IMR-90 (cell line): ENCODE measurements around the gene MYO1H. TPM values are rescaled to one million over a fixed set of nuclear protein-coding genes. Genes with fewer than 3 reads are reported as not detected.
A peak's percentile ranks its signal among the peaks of the same experiment; 100 is the strongest.

Experiments used
- ATAC-seq: fragments of 200-7000 bp; cut with Tn5 transposase; 2 replicates; pipeline ENCODE4 v1.9.1; 2020; ENCODE audit warnings: low read depth, mild to moderate bottlenecking, moderate library complexity
- BruUV-seq: library from RNA; stranded (reverse); fragments of 400-500 nt; replicated peaks from 2 replicates; lab custom pipeline; 2021; lab: Mats Ljungman, UMichigan
- CTCF ChIA-PET: fragments of 300-600 bp; formaldehyde crosslinking; extraction: SDS; loops from one replicate; lab custom pipeline; 2021; ENCODE audit warnings: antibody characterized with exemption; lab: Yijun Ruan, JAX
- POLR2A ChIA-PET: fragments of 300-600 bp; sonication (Branson Sonifier 250); formaldehyde crosslinking; loops from one replicate; lab custom pipeline; 2022; ENCODE audit warnings: antibody characterized with exemption; ENCODE audit not compliant: unreplicated experiment; lab: Charles Lee
- DNase-seq: peaks from one replicate; pipeline ENCODE4 v3.0.0; 2013
- H2AFZ ChIP-seq: replicated peaks from 2 replicates; pipeline ENCODE3; 2013; ENCODE audit warnings: low read length, mild to moderate bottlenecking; ENCODE audit not compliant: poor library complexity
- H2AK5ac ChIP-seq: 2 replicates; pipeline ENCODE4 v1.6.1; 2013; ENCODE audit warnings: low read depth, low read length, inconsistent platforms
- H2AK9ac ChIP-seq: replicated peaks from 2 replicates; pipeline ENCODE3; 2013; ENCODE audit warnings: mild to moderate bottlenecking, low read depth, low read length, moderate library complexity; ENCODE audit not compliant: poor library complexity
- H2BK120ac ChIP-seq: 2 replicates; pipeline ENCODE4 v1.6.1; 2013; ENCODE audit warnings: low read depth, low read length, inconsistent platforms
- H2BK15ac ChIP-seq: 3 replicates; pipeline ENCODE4 v1.6.1; 2013; ENCODE audit warnings: low read depth, low read length, inconsistent platforms
- H2BK20ac ChIP-seq: 2 replicates; pipeline ENCODE4 v1.6.1; 2013; ENCODE audit warnings: low read depth, mild to moderate bottlenecking, inconsistent platforms, low read length, moderate library complexity
- H2BK5ac ChIP-seq: 2 replicates; pipeline ENCODE4 v1.6.1; 2013; ENCODE audit warnings: mild to moderate bottlenecking, low read depth, low read length, inconsistent platforms; ENCODE audit not compliant: poor library complexity, severe bottlenecking
- H3K14ac ChIP-seq: replicated peaks from 2 replicates; pipeline ENCODE4 v1.6.1; 2013; ENCODE audit warnings: low read depth, low read length, inconsistent platforms
- H3K18ac ChIP-seq: 2 replicates; pipeline ENCODE4 v1.6.1; 2013; ENCODE audit warnings: low read depth, low read length, control low read depth
- H3K23ac ChIP-seq: 2 replicates; pipeline ENCODE4 v1.6.1; 2013; ENCODE audit warnings: low read depth, low read length, inconsistent platforms
- H3K27ac ChIP-seq: 2 replicates; pipeline ENCODE4 v1.5.1; 2013; ENCODE audit warnings: mild to moderate bottlenecking, control low read depth, low read length; ENCODE audit not compliant: insufficient read depth
- H3K27me3 ChIP-seq: 2 replicates; pipeline ENCODE4 v1.6.1; 2013; ENCODE audit warnings: low read length; ENCODE audit not compliant: control insufficient read depth, insufficient read depth
- H3K36me3 ChIP-seq: 2 replicates; pipeline ENCODE4 v1.6.1; 2013; ENCODE audit warnings: low read length, mixed read lengths; ENCODE audit not compliant: control insufficient read depth, insufficient read depth
- H3K4ac ChIP-seq: 2 replicates; pipeline ENCODE4 v1.6.1; 2013; ENCODE audit warnings: low read depth, low read length, inconsistent platforms
- H3K4me1 ChIP-seq: 2 replicates; pipeline ENCODE4 v1.6.1; 2013; ENCODE audit warnings: low read length, mixed read lengths; ENCODE audit not compliant: control insufficient read depth, insufficient read depth
- H3K4me2 ChIP-seq: 2 replicates; pipeline ENCODE4 v1.6.1; 2013; ENCODE audit warnings: low read depth, mild to moderate bottlenecking, control low read depth, low read length, moderate library complexity
- H3K4me3 ChIP-seq: 2 replicates; pipeline ENCODE4 v1.5.1; 2013; ENCODE audit warnings: low read depth, mild to moderate bottlenecking, control low read depth, low read length, moderate library complexity; ENCODE audit not compliant: insufficient read depth
- H3K56ac ChIP-seq: 2 replicates; pipeline ENCODE4 v1.6.1; 2013; ENCODE audit warnings: low read length, inconsistent platforms; ENCODE audit not compliant: insufficient read depth; ENCODE audit errors: extremely low read depth
- H3K79me1 ChIP-seq, 2 experiments: 2 replicates each; pipeline ENCODE4 v1.6.1; 2013; ENCODE audit warnings: low read length in 2 of 2, inconsistent platforms in 1 of 2, low read depth in 1 of 2
- H3K9ac ChIP-seq: 2 replicates; pipeline ENCODE4 v1.6.1; 2013; ENCODE audit warnings: low read depth, low read length, control low read depth
- H3K9me1 ChIP-seq: 2 replicates; pipeline ENCODE4 v1.6.1; 2013; ENCODE audit warnings: low read length, inconsistent platforms; ENCODE audit not compliant: insufficient read depth
- H3K9me3 ChIP-seq: 2 replicates; pipeline ENCODE4 v1.6.1; 2013; ENCODE audit warnings: low read length; ENCODE audit not compliant: control insufficient read depth, insufficient read depth
- H4K20me1 ChIP-seq: 2 replicates; pipeline ENCODE4 v1.6.1; 2013; ENCODE audit warnings: low read length, inconsistent platforms; ENCODE audit not compliant: insufficient read depth
- H4K5ac ChIP-seq: 2 replicates; pipeline ENCODE4 v1.6.1; 2013; ENCODE audit warnings: mild to moderate bottlenecking, low read depth, low read length, control low read depth
- H4K8ac ChIP-seq, 2 experiments: 2 replicates each; pipeline ENCODE4 v1.6.1; 2013; ENCODE audit warnings: low read depth in 2 of 2, low read length in 2 of 2, control low read depth in 1 of 2, inconsistent platforms in 1 of 2
- H4K91ac ChIP-seq: 2 replicates; pipeline ENCODE4 v1.6.1; 2013; ENCODE audit warnings: low read depth, low read length, inconsistent platforms; ENCODE audit not compliant: insufficient read depth
- CEBPB ChIP-seq: IDR thresholded peaks from 2 replicates; pipeline ENCODE4 v1.6.1; 2012; ENCODE audit warnings: low read depth, low read length, improper control_type of control experiment
- MAZ ChIP-seq: IDR thresholded peaks from 2 replicates; pipeline ENCODE4 v1.6.1; 2012; ENCODE audit warnings: low read depth, mild to moderate bottlenecking, low read length, improper control_type of control experiment, moderate library complexity, borderline replicate concordance
- POLR2A ChIP-seq: IDR thresholded peaks from 2 replicates; pipeline ENCODE4 v1.6.1; 2012; ENCODE audit warnings: mild to moderate bottlenecking, low read depth, low read length
- WGBS, 2 experiments: methylation state at CpG; one replicate each; pipeline versions ENCODE4 v1.1.5 to v1.1.7; 2013; ENCODE audit warnings: missing lambda C conversion rate in 2 of 2; ENCODE audit not compliant: insufficient read length in 1 of 2; ENCODE audit errors: extremely low coverage in 2 of 2; 5-methylcytosine and 5-hydroxymethylcytosine counted together
- dilution Hi-C: fragments of 300-500 bp; cut with HindIII; formaldehyde crosslinking; loops from one replicate; pipeline ENCODE4 v1.14.3; 2018; ENCODE audit warnings: low sequenced_read_pairs; ENCODE audit not compliant: unreplicated experiment
- in situ Hi-C: fragments of 300-500 bp; cut with MboI; formaldehyde crosslinking; loops from 3 replicates; pipeline ENCODE4 v1.14.3; 2019; ENCODE audit warnings: low sequenced_read_pairs, inconsistent platforms, mixed read lengths
- intact Hi-C: fragments of 100-400 bp; cut with micrococcal nuclease; formaldehyde crosslinking; loops from 2 replicates; pipeline ENCODE4 v1.10.0; 2022
- polyA plus RNA-seq, 3 experiments: library from polyadenylated mRNA; depleted of rRNA; stranded (reverse); fragments of >200 nt; gene quantifications; 2 replicates each; pipeline ENCODE4 v1.2.3, GENCODE V29; 2012; ENCODE audit warnings: low replicate concordance in 1 of 3
- total RNA-seq: library from RNA; depleted of rRNA; stranded (reverse); fragments of >200 nt; gene quantifications from 2 replicates; pipeline ENCODE4 v1.2.3, GENCODE V29; 2012

Gene MYO1H
- total and polyA plus RNA-seq, 2 of the 4 experiments (the other 2 are of a cell fraction) = not detected

DNA sequence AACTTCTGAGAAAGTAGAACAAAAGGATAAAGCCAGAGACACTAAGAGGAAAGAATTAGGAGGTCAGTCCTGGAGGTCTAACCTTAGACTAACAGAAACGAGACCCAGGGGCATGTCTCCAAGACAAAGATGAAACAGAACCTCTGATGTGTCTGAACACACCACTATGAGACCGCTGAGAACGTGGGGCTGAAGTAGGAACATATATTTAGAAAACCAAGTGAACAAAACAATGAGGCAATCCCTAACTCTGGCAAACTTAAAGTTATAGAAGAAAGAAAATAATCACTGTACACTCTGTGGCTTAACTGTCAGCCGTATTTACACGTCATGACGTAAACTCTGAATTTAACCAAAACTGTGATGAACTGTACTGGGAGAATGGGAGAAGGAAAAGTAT, 111.5 kb downstream of the MYO1H start:
- intact Hi-C loops = no loop called here
- peak overlapping the region; percentile 97 for H3K23ac ChIP-seq
- no TSS peak for BruUV-seq
- H3K14ac ChIP-seq = peak overlapping the region; percentile 95
- H4K5ac ChIP-seq = peak overlapping the region; percentile 75
- peak overlapping the region; percentile 11 for H2BK20ac ChIP-seq
- peak overlapping the region; percentile 98 for H4K91ac ChIP-seq
- ChIA-PET CTCF (no interaction called here), POLR2A (no interaction called here)
- peaks cover 16% of the 10 kb centered on the region; the same call in 1 of the 2 replicates for H4K20me1 ChIP-seq
- H2AK9ac ChIP-seq = no peak overlapping the region
- DNase-seq = peak; percentile 89
- peaks cover 49% of the 10 kb centered on the region for H3K4me1 ChIP-seq
- peak overlapping the region; percentile 62 for H3K9ac ChIP-seq
- WGBS, 2 experiments = no CpG with 5 or more reads among the region's 6 CpGs
- H3K27me3 ChIP-seq = no peaks in the 10 kb centered on the region
- H3K4ac ChIP-seq = peak overlapping the region; percentile 98
- no peak for TF ChIP-seq MAZ
- TF ChIP-seq CEBPB = peak; percentile 86
- TF ChIP-seq POLR2A = peak; percentile 60; the same call in 1 of the 2 replicates
- peak; percentile 6 for ATAC-seq
- in situ Hi-C loops = no loop called here
- H4K8ac ChIP-seq = peak overlapping the region; percentile 55 to 85; a peak in 3 of 4 replicates
- H3K79me1 ChIP-seq = peaks cover 56 to 86% of the 10 kb centered on the region in 2 experiments
- H3K27ac ChIP-seq = peak overlapping the region; percentile 99
- peak overlapping the region; percentile 61 for H3K4me2 ChIP-seq
- H2BK5ac ChIP-seq = peak overlapping the region; percentile 95
- H2BK120ac ChIP-seq = peak overlapping the region; percentile 96
- 0 out of 3 replicates have a peak overlapping the region, but pooled peaks have one; percentile 86 for H2BK15ac ChIP-seq
- no peak overlapping the region for H2AFZ ChIP-seq
- H3K9me1 ChIP-seq = peaks cover 27% of the 10 kb centered on the region
- H3K18ac ChIP-seq = peak overlapping the region; percentile 82
- H2AK5ac ChIP-seq = peak overlapping the region; percentile 96; the same call in 1 of the 2 replicates
- peak overlapping the region; percentile 91 for H3K56ac ChIP-seq
- H3K4me3 ChIP-seq = no peak overlapping the region; the same call in 1 of the 2 replicates
- no peaks in the 10 kb centered on the region for H3K9me3 ChIP-seq
- H3K36me3 ChIP-seq = peaks cover 39% of the 10 kb centered on the region
- dilution Hi-C loops = no loop called here
